GM21529 (cell line): Measurements from ENCODE around the gene TPD52L1.
A peak's percentile ranks its signal among the peaks of the same experiment; 100 is the strongest.
"Not testable (repeated sequence)": the region's sequence is repeated elsewhere in the genome, so short reads cannot be mapped to it uniquely, and the experiment has no call there.

ENCODE experiments used
- ATAC-seq: cut with Tn5 transposase; IDR thresholded peaks from one replicate; pipeline ENCODE4 v1.9.1; 2021; ENCODE audit not compliant: unreplicated experiment

TPD52L1 gene

DNA sequence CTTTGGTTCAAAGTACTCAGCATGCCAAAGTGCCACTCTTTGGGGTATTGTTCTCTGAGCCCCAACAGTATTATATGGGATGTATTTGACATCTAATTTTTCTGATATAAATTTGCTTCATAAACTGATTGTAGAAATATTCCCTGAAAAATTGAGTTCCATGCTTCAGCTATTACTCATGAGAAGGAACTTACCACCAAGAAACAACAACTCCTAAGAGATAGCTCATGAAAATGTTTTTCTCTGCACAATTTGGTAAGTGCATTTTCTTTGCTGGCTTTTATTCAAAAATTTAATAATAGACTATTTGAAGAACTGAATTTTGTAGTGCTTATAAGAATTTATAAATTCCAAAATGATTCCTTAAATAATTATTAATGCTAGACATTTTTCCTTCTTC, 12.8 kb upstream of the TPD52L1 start:
- ATAC-seq, result no peak

- no peak for ATAC-seq
These were observed 11.0 kb upstream of the TPD52L1 start for GRCh38 chr6:125142618-125143017.

GRCh38 chr6:125144822-125145221, 8.8 kb upstream of the TPD52L1 start:
- ATAC-seq, result no peak

DNA sequence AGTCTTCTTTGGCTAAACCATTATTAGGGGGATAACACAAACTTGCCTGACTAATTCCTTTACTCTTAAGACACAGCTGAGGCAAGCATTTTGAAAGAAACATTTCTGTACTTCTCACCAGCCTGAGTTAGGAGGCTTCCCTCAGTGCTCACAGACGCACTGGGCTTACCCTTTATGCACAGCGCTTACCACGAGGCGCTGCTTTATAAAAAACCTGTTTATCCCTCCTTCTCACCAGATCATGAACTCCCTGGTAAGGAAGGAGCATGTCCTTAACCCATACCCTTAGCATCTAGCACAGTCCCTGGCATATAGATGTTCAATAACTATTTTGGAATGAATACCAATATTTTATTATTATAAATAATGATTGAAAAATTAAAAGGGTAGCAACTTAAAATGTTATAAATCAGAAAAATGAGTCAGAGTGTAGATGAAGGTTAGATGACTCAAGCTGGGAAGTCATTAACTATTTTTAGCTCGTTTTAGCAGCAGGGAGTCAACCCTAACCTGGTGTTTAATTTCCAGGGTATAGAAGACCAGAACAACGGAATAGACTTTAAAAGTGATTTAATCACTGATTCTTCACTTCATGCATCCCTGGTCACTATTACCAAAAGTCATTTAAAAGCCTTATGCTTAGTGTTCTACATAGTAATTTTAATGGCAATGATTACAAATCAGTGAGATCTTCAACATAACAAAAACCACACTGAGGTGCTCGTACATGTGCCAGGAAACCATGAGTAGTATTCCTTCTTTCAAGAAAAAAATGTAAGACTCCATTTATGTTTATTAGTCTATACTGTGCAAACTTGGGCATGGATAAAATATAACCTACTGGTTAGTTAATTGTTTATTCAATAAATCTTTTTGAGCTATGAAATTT, 4.1 kb upstream of the TPD52L1 start:
- ATAC-seq, result no peak

DNA sequence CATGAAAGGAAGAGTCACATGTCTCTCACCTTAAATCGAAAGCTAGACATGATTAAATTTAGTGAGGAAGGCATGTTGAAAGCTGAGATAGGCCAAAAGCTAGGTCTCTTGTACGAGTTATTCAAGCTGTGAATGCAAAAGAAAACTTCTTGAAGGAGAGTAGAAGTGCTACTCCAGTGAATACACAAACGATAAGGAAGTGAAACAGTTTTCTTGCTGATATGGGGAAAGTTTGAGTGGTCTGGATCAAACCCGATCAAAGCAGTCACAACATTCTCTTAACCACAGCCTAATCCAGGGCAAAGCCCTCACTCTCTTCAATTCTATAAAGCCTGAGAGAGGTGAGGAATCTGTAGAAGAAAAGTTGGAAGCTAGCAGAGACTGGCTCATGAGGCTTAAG, 1.9 kb upstream of the TPD52L1 start:
- ATAC-seq, result no peak

DNA sequence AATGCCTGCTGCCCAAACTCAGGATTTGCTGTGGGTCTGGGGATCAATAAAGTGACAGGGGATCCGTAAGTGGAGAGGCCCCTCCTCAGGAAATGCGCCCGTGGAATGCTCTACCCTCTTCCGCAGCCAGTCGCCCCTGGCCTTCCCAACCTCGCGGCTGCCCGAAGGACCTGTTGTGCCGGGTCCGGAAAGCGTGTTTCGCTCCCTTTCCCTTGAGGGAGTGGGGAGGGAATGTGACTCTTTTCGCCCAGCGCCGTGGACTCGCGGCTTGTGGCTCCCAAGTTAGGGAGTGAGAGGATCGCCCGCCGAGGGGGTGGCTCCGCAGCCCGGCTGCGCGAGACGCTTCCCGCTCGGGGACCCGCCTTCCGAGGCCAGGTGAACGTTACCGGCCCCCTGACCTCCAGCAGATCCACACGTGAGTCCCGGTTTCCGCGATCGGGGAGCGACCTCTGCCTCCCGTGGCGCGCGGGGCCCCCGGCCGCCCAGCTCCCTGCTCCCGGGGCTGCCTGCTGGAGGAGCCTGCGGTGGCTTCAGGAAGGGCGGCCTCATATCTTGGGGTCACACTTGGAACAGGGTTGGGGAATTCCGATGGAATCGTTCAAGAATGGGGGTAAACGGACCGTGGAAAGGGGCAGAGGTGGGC, 666 bp downstream of the TPD52L1 start:
- peak; percentile 2 for ATAC-seq

- ATAC-seq, result no peak
These were observed 1.2 kb downstream of the TPD52L1 start for GRCh38 chr6:125154761-125155135.

DNA sequence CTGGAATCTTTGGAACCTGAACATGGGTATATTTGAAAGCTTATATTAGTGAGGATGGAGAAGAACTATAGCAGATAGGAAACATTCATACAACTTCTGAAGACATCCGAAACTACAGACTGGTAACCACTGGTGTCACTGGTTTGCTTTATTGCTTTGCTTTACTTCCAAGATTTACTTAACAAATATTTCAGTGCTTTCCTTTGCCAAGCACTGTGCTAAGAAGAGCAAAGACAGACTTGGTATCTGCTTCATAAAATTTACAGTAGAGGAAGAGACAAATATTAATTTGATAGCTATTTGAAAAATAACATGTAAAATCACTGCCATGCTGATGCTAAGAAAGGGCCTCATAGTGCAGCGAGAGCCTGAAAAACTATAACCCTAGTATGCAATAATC, 1.8 kb downstream of the TPD52L1 start:
- no peak for ATAC-seq

- no peak for ATAC-seq
These were observed 2.9 kb downstream of the TPD52L1 start for GRCh38 chr6:125156496-125156895.

DNA sequence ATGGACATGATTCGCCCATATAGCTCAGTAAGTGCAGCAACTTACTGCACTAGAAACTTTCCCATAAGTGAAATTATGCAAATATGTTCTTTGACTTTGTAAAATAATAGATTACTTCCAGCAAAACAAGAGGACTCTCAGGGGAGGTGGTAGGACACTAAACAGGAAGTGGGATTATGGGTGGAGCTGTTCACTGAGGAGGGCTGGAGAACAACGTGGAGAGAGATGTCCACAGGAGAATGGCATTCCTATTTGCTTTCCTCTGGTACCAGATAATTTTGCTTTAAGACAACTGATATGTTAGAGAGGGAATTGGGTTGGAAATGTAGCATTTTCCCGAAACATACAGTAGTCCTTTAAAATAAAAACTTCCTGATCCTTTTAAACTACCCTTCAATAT, 3.7 kb downstream of the TPD52L1 start:
- ATAC-seq, result no peak

DNA sequence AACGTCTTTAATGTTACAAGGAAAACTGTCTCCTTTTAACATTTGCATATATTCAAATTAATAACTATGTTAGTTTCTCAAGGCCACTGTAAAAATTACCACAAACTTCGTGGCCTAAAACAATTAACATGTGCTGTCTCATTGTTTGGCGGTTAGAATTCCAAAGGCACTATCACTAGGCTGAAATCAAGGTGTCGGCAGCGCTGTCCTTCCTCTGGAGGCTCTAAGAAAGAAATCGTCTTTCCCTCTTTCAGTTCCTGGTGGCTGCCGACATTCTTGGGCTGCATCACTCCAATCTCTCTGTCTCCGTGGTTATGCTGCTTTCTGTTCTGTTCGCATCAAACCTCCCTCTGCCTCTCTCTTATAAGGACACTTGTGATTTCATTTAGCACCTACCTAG, 4.2 kb downstream of the TPD52L1 start:
- ATAC-seq, result no peak

DNA sequence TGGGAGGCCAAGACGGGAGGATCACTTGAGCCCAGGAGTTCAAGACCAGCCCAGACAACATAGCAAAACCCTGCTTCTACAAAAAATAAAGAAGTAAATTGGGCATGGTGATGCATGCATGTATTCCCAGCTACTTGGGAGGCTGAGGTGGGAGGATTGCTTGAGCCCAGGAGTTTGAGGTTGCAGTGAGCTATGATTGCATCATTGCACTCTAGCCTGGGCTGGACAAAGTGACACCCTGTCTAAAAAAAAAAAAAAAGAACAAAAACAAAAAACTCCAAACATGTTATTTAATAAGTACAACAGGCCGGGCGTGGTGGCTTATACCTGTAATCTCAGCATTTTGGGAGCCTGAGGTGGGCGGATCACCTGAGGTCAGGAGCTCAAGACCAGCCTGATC, 9.8 kb downstream of the TPD52L1 start:
- not testable (repeated sequence) for ATAC-seq

- no peak for ATAC-seq
These were observed 10.2 kb downstream of the TPD52L1 start for GRCh38 chr6:125163811-125164210.

DNA sequence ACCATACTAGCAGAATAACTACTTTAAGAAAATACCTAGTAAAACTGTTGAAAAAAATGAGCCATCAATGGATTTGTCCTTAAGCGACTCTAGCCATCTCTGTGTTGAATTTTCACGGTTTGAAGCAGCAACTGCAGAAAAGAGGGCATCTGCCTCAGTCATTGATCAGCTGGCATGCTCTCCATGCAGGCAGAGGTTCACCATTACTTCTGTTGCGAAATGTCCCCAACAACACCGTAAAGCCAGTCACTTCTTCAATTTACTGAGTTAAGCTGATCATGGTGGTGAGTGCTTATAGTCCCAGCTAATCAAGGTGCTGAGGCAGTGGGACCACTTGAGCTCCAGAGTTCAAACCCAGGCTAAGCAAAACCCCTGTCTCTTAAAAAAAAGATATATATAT, 11.1 kb downstream of the TPD52L1 start:
- no peak for ATAC-seq

DNA sequence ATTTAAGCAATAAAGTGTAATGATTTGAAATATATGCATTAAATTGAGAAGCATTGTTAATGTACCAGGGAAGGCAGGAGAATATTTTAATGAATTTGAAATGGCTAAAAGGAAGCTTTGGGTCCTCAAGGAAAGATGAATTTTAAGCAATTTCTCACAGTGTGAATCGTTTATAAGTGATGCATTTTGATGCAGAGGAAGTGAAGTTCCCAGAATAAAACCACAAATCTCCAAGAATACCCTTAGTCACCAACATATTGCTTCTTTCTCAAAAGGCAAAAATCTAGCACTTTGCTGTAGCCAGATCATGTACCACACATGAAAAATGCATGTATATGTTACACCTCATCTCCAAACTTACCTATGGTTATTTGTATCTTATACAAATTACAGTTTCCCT, 11.7 kb downstream of the TPD52L1 start:
- ATAC-seq, result no peak

- ATAC-seq, result no peak
These were observed 12.2 kb downstream of the TPD52L1 start for GRCh38 chr6:125165776-125166175.

DNA sequence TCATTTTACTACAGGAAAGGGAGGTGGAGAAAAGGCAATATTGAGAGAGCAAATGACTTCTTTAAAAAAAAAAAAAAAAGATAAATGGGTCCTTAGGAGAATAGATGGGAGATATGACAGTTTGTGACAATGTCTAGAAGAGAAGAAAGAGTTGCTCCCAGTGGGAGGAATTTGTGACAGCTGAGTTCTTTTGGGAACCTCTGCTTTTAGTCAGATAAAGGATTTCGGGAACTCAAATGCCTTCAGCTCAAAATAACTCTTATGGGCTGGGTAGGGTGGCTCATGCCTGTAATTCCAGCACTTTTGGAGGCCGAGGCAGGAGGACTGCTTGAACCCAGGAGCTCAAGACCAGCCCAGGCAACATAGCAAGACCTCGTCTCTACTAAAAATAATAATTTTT, 13.1 kb downstream of the TPD52L1 start:
- no peak for ATAC-seq

DNA sequence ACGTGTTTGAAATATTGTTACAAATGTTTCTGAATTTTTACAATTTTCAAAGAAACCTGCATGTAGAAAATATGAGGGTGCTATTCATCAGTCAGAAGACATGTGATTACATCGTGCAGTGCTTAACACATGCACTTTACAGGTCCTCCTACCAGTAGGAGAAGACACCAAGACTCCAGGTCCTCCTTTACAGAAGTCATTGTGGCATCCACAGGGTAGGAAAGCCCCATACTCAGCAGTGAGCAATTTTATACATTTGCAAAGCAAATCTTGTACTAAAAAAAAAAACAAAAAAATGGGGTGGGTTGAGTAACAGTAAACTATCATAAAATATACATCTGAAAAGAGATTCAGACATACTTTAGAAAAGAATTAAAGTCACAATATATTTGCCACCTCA, 14.0 kb downstream of the TPD52L1 start:
- ATAC-seq, result no peak

- no peak for ATAC-seq
These were observed 15.5 kb downstream of the TPD52L1 start for GRCh38 chr6:125169058-125169457.

- no peak for ATAC-seq
These were observed 15.9 kb downstream of the TPD52L1 start for GRCh38 chr6:125169522-125169921.

DNA sequence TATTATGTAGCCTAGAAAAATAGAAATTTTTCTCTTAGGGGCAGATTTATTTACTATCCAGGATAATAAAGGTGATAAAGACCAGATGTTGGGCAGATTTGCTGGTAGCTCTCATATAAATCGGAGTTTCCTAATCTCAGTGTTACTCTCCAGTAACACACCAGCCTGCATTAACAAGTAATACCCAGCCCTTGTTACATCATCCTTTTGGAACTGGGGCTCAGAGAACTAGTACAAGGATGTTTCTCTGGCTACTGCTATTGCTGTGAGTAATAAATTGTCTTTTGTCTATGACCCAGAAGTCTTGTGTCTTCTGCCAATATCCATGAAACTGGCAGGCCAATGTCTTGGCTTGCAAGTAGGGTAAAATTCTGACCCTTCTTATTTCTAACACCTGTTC, 16.8 kb downstream of the TPD52L1 start:
- no peak for ATAC-seq

DNA sequence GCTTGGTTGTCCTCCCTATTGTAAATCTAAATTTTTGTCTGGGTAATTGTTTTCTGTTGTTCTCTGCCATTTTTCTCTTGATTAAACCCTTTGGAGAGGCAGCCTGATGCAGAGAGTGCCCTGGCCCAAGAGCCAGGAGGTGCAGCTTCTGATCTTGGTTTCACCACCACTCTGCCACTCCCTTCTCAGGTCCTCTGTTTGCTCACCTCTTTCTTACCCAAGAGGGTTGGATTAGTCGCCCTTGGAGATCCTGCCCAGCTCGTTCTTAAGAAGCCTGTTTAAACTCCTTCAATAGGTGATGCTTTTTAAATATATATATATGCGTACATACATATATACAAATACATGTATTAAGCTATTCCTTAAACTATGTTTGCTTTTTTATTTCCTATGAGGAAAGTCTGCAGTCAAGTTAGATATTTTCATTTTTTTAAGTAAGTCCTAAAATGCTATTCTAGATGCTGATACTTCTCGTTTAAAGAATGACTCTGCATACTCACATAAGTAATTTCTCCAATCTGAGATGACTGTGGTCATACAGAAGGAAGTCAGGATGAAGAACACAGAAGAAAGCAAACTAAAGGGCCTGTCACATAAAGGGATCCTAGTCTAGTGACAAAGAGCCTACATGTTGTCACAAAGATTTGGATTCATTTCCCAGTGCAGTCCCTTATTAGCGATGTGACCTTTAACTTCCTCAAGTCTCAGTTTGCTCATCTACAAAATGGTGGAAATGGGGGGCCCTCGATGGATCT, 19.9 kb downstream of the TPD52L1 start:
- ATAC-seq, result no peak
